ENCODE results near the gene PSMC1.
"Not testable (repeated sequence)": the region's sequence is repeated elsewhere in the genome, so short reads cannot be mapped to it uniquely, and the experiment has no call there.

The PSMC1 gene

GRCh38 chr14:90256354-90257131 is at the start of gene PSMC1:
Gene PSMC1 (plus strand): TSS chr14:90256553. CDS start chr14:90256598, 45 bp downstream.
- peak; percentile 74 to 83 for DNase-seq (ENCODE audit: low read depth in 1 of 2, low spot score in 1 of 2)

GRCh38 chr14:90213099-90213748 is 43.1 kb upstream of the PSMC1 start:
- DNase-seq (ENCODE audit: low read depth in 1 of 2, low spot score in 1 of 2): no peak

DNA sequence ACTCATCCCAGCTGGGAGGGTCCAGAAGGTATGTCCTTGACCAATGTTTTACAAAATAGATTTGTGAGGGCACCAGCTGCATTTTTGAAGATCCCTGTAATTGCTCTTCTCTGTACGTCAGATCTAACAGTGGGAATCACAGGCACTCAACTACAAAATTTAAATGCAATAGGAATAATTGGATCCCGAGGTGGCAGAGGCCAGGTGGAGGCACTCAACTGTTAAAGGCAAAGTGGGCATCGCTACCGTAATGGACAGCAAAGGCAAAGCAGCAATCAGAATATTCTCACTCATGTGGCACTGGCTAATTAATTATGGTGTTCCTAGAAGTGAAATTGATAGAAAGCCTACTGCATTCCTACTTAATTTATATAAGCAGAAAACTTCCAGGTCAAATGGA is 27.9 kb upstream of the PSMC1 start:
- DNase-seq (ENCODE audit: low read depth in 1 of 2, low spot score in 1 of 2): no peak

DNA sequence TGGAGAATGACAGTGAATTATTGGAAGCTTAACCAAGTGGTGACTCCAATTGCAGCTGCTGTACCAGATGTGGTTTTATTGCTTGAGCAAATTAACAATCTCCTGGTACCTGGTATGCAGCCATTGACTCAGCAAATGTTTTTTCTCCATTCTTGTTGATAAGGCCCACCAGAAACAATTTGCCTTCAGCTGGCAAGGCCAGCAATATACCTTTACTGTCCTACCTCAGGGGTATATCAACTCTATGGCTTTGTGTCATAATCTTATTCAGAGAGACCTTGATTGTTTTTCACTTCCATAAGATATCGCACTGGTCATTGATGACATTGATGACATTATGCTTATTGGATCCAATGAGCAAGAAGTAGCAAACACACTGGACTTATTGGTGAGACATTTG is 26.4 kb upstream of the PSMC1 start:
- DNase-seq (ENCODE audit: low read depth in 1 of 2, low spot score in 1 of 2): not testable (repeated sequence)

DNA sequence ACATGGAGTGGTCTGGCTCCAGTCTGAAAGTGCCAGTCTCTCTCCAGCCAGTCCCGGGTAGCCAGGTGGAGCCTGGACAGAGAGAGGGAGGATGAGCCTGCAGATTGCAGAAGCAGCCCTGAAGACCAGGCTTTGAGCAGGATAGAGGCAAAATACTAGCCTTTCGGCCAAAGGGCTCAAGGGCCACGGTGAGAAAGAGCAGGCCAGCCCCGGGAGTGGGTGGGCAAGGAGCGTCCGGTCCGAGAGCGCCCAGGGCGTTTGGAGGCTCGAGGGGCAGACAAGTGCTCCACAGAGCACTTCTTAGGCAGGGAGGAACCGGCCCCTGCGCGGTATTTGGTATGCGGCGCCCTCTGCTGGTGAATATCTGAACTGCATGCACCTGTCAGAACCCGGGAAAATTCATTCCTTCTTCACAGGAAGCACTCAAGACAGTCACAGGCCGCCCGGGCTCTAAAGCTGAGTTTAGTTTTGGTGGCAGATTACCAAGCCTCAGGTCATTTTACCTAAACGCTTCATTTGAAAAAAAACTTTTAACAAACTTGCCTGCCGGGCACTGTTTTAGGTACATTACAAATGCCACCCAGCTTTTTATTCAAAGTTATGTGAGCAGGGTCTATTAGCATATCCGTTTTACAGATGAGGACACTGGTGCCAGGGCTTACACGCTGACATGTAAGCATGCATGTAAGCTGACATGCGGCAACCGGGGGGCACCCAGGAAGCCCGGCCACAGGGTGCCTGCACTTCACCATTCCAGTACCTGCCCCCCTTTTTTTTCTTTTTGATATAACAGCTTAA is 21.0 kb upstream of the PSMC1 start:
- peak; percentile 42 to 46 for DNase-seq (ENCODE audit: low read depth in 1 of 2, low spot score in 1 of 2)

DNA sequence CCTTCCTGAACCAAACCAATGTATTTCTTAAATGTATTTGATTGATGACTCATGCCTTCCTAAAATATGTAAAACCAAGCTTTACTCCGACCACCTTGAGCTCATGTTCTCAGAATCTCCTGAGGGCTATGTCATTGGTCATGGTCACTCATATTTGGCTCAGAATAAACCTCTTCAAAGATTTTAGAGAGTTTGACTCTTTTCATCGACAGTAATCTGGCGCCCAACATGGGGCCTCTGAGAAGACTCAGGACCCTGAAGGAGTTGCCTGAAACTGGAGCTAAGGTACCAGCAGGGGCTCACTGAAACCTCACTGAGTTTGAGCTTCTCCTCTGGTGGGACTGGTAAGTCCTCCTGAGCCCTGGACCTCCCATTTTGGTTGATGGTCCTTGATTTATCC is 17.2 kb upstream of the PSMC1 start:
- DNase-seq (ENCODE audit: low read depth in 1 of 2, low spot score in 1 of 2): no peak

DNA sequence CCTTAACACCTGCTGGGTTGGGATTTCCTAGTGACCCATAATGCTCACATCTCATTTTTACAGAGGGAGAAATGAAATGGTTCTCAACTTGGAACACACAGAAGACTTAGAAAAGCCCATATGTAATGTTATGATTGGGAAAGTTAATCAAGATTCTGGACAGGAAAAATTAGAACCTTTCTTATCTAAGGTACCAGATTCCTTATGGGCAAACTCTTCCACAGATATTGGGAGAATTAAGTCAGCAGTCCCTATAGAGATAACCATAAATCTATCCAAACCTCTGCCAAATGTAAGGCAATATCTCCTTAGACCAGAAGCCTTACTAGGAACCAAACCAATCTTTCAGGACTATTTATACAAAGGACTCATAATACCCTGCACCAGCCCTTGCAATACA is 13.9 kb upstream of the PSMC1 start:
- no peak for DNase-seq (ENCODE audit: low read depth in 1 of 2, low spot score in 1 of 2)

GRCh38 chr14:90246936-90247335 is 9.4 kb upstream of the PSMC1 start:
- no peak for DNase-seq (ENCODE audit: low read depth in 1 of 2, low spot score in 1 of 2)

GRCh38 chr14:90247441-90247840 is 8.9 kb upstream of the PSMC1 start:
- not testable (repeated sequence) for DNase-seq (ENCODE audit: low read depth in 1 of 2, low spot score in 1 of 2)

GRCh38 chr14:90248594-90248993 is 7.8 kb upstream of the PSMC1 start:
- no peak for DNase-seq (ENCODE audit: low read depth in 1 of 2, low spot score in 1 of 2)

- DNase-seq (ENCODE audit: low read depth in 1 of 2, low spot score in 1 of 2): no peak
Observed at GRCh38 chr14:90253826-90254225, 2.5 kb upstream of the PSMC1 start.

GRCh38 chr14:90255871-90256270 is 482 bp upstream of the PSMC1 start:
- DNase-seq (ENCODE audit: low read depth in 1 of 2, low spot score in 1 of 2): no peak

GRCh38 chr14:90263748-90264449 is 7.5 kb downstream of the PSMC1 start:
- no peak for DNase-seq (ENCODE audit: low read depth in 1 of 2, low spot score in 1 of 2)

GRCh38 chr14:90266441-90267154 is 10.2 kb downstream of the PSMC1 start:
- DNase-seq (ENCODE audit: low read depth in 1 of 2, low spot score in 1 of 2): no peak

DNA sequence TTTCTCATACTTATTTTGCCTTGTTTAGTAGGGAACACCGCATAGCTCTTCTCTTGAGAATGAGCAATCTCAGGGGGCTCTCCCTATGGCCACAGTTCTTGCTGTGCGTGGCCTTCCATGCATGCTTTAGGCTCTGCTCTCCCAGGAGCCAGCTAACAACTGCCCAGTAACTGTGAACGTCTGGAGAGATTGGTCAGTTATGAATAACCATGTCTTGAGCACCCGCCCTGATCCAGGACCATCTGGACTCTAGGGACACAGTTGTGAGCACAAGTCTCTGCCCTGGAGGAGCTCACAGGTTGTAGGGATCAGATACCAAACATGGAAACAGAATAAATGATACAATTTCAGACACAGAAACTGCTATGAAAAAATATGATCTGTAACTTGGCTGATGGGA is 12.1 kb downstream of the PSMC1 start:
- DNase-seq (ENCODE audit: low read depth in 1 of 2, low spot score in 1 of 2): no peak

GRCh38 chr14:90272523-90272922 is 16.2 kb downstream of the PSMC1 start:
- DNase-seq (ENCODE audit: low read depth in 1 of 2, low spot score in 1 of 2): no peak

- DNase-seq (ENCODE audit: low read depth in 1 of 2, low spot score in 1 of 2): no peak
Observed at GRCh38 chr14:90273532-90273931, 17.2 kb downstream of the PSMC1 start.

GRCh38 chr14:90274019-90274418 is 17.7 kb downstream of the PSMC1 start:
- no peak for DNase-seq (ENCODE audit: low read depth in 1 of 2, low spot score in 1 of 2)

GRCh38 chr14:90274808-90275457 is 18.6 kb downstream of the PSMC1 start:
- no peak for DNase-seq (ENCODE audit: low read depth in 1 of 2, low spot score in 1 of 2)

- DNase-seq (ENCODE audit: low read depth in 1 of 2, low spot score in 1 of 2): no peak
Observed at GRCh38 chr14:90275458-90275814, 19.1 kb downstream of the PSMC1 start.
